ENCODE data around the gene ACOX2. TPM values are rescaled to one million over a fixed set of nuclear protein-coding genes. Genes with fewer than 3 reads are reported as not detected.

The ACOX2 gene
- polyA plus RNA-seq, 3 donors = 2.4 to 2.5 (median 2.4) TPM

DNA sequence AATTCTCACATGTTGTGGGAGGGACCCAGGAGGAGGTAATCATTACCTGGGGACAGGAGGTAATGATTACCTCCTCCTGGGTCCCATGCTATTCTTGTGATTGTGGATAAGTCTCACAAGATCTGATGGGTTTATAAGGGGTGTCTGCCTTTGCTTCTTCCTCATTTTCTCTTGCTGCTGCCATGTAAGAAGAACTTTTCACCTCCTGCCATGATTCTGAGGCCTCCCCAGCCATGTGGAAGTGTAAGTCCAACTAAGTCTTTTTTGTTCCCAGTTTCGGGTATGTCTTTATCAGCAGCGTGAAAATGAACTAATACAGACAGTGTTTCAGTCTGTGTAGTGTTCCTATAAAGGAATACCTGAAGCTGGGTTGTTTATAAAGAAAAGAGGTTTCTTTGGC, 58.2 kb downstream of the ACOX2 start:
- intact Hi-C loops (cut with micrococcal nuclease) = no loop called here
- Histone ChIP-seq H3K79me2 (ENCODE audit: insufficient read depth, low read length) (peaks cover 73% of the 10 kb centered on the region), H3K4me3 (replicated peaks in 1 of 3; ENCODE audit: low read depth in 2 of 3, low read length in 3 of 3) (peak overlapping the region in 1 of 3 experiments; percentile 42), H3K27me3 (ENCODE audit: control insufficient read depth in 2 of 2, insufficient read depth in 2 of 2, low read length in 2 of 2) (no peaks in the 10 kb centered on the region), H2AFZ (ENCODE audit: insufficient read depth, low read depth, low read length, poor library complexity, severe bottlenecking) (peak overlapping the region; percentile 9), H3K9me3 (replicated peaks in 1 of 2; ENCODE audit: control insufficient read depth in 1 of 2, insufficient read depth in 1 of 2, low read length in 2 of 2) (no peaks in the 10 kb centered on the region), H3K4me1 (ENCODE audit: control insufficient read depth in 1 of 2, insufficient read depth in 2 of 2, low read length in 2 of 2) (peaks cover 89 to 98% of the 10 kb centered on the region in 2 donors), H3K9ac (ENCODE audit: insufficient read depth, low read length, poor library complexity, severe bottlenecking) (no peak overlapping the region), H3K36me3 (replicated peaks in 1 of 2; ENCODE audit: control insufficient read depth in 1 of 2, insufficient read depth in 2 of 2, low read length in 2 of 2) (no peaks in the 10 kb centered on the region), H4K20me1 (ENCODE audit: insufficient read depth, low read length) (no peaks in the 10 kb centered on the region), H3K27ac (ENCODE audit: low read depth in 1 of 2, low read length in 2 of 2) (peak overlapping the region; percentile 60 to 77), H3K4me2 (replicated peaks; ENCODE audit: extremely low read depth, low read length, poor library complexity, severe bottlenecking) (peak overlapping the region; percentile 43)
- Mint-ChIP-seq H3K27ac (peak overlapping the region; percentile 83 to 95 (median 91)), H3K9me3 (peaks cover 0 to 6% (median 0%) of the 10 kb centered on the region in 7 donors), H3K36me3 (peaks cover 6 to 10% of the 10 kb centered on the region in 2 donors), H3K4me1 (peaks cover 80% of the 10 kb centered on the region), H3K4me3 (peak overlapping the region in 1 of 2 donors; percentile 65), H3K27me3 (ENCODE audit: low read depth in 3 of 3) (peaks cover 0 to 7% (median 0%) of the 10 kb centered on the region in 3 donors)
- peak in 2 of 3 donors; percentile 42 to 45 for DNase-seq
- TF ChIP-seq CTCF (IDR thresholded peaks at IDR 0.05) = no peak
- WGBS (ENCODE audit: insufficient coverage) = 30% methylated on average over 2 of the region's 2 CpGs

DNA sequence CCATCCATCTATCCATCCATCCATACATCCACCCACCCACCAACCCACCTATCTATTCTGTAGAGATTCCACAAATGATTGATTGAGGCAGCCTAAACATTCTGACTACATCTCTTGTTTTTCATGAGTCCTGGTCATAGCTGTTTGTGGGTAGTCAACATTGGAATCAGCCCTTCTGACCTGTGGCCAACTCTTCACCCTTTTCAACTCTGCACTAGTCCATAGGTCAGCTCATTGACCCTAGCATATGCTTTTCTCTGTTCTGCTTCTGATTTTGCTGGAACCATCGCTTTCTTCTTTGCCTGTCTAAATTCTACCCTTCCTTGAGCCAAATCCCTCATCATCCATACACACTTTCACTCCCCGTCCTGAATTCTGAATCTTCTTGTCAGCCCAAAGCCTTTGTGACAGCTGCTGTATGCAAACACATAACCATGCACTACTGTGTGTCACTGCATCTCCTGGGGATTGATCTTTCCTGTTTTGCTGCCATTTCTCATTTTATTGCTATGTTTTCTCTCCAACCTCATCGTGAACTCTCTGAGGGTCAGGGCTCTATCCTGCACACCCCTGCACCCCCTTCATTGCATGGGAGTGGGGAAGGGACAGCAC, 61.9 kb downstream of the ACOX2 start:
- intact Hi-C loops (cut with micrococcal nuclease) = no loop called here
- WGBS (ENCODE audit: insufficient coverage) = 89% methylated on average over 2 of the region's 3 CpGs
- Histone ChIP-seq H3K9ac (ENCODE audit: insufficient read depth, low read length, poor library complexity, severe bottlenecking) (no peak overlapping the region), H3K4me3 (replicated peaks in 1 of 3; ENCODE audit: low read depth in 2 of 3, low read length in 3 of 3) (peak overlapping the region in 1 of 3 experiments; percentile 77), H3K4me1 (ENCODE audit: control insufficient read depth in 1 of 2, insufficient read depth in 2 of 2, low read length in 2 of 2) (peaks cover 99 to 100% of the 10 kb centered on the region in 2 donors), H3K4me2 (replicated peaks; ENCODE audit: extremely low read depth, low read length, poor library complexity, severe bottlenecking) (peak overlapping the region; percentile 74), H3K27ac (ENCODE audit: low read depth in 1 of 2, low read length in 2 of 2) (peak overlapping the region; percentile 39 to 96), H3K36me3 (replicated peaks in 1 of 2; ENCODE audit: control insufficient read depth in 1 of 2, insufficient read depth in 2 of 2, low read length in 2 of 2) (no peaks in the 10 kb centered on the region), H3K79me2 (ENCODE audit: insufficient read depth, low read length) (peaks cover 59% of the 10 kb centered on the region), H2AFZ (ENCODE audit: insufficient read depth, low read depth, low read length, poor library complexity, severe bottlenecking) (no peak overlapping the region), H4K20me1 (ENCODE audit: insufficient read depth, low read length) (no peaks in the 10 kb centered on the region), H3K9me3 (replicated peaks in 1 of 2; ENCODE audit: control insufficient read depth in 1 of 2, insufficient read depth in 1 of 2, low read length in 2 of 2) (no peaks in the 10 kb centered on the region), H3K27me3 (ENCODE audit: control insufficient read depth in 2 of 2, insufficient read depth in 2 of 2, low read length in 2 of 2) (no peaks in the 10 kb centered on the region)
- no peak for DNase-seq
- Mint-ChIP-seq H3K4me1 (peaks cover 86% of the 10 kb centered on the region), H3K4me3 (peak overlapping the region; percentile 2 to 68), H3K27ac (peak overlapping the region; percentile 83 to 99 (median 95)), H3K27me3 (ENCODE audit: low read depth in 3 of 3) (peaks cover 0 to 7% (median 1%) of the 10 kb centered on the region in 3 donors), H3K36me3 (peaks cover 2 to 6% of the 10 kb centered on the region in 2 donors), H3K9me3 (peaks cover 0 to 3% (median 0%) of the 10 kb centered on the region in 7 donors)
- TF ChIP-seq CTCF (IDR thresholded peaks at IDR 0.05) = no peak
